Peyer's patch (tissue), 4 donors: ENCODE measurements around the gene SETD2.

ENCODE experiments used
- POLR2A ChIP-seq, 2 donors: fragments of 450-650 bp; IDR thresholded peaks; one replicate each; pipeline ENCODE4 v1.5.1; 2017; ENCODE audit warnings: antibody characterized with exemption in 2 of 2, mild to moderate bottlenecking in 2 of 2, moderate library complexity in 2 of 2
- TF ChIP-seq, protein P1 (sequence below), 6 experiments: fragments of 450-650 bp in 4 of 6; fragments of 200-600 bp in 2 of 6; sonication (generic) in 1 of 6; IDR thresholded peaks; one replicate each; pipeline ENCODE4 v1.5.1; 2017 to 2019; ENCODE audit warnings: antibody characterized with exemption in 6 of 6, mild to moderate bottlenecking in 3 of 6, moderate library complexity in 1 of 6

DNA sequence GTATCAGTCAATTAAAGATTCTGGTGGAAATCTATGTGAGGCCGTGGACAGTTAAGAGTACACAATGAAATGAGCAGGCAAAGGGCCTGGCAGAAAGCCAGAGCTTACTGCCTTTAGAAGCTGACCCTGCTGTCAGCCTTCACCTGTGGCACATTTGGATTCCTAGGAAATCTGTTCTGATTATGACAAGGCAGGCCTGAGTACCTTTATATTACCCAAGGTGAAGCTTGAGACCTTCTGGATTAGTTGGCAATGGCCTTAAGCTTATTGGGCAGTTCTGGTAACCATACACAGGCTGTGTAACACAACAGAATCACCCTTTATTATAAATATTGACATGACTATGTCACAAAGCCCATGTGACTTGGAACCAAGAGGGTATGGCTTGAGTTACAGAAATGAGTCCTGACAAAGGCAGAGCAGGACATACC, 141.3 kb downstream of the SETD2 start:
- TF ChIP-seq, protein P1, sequence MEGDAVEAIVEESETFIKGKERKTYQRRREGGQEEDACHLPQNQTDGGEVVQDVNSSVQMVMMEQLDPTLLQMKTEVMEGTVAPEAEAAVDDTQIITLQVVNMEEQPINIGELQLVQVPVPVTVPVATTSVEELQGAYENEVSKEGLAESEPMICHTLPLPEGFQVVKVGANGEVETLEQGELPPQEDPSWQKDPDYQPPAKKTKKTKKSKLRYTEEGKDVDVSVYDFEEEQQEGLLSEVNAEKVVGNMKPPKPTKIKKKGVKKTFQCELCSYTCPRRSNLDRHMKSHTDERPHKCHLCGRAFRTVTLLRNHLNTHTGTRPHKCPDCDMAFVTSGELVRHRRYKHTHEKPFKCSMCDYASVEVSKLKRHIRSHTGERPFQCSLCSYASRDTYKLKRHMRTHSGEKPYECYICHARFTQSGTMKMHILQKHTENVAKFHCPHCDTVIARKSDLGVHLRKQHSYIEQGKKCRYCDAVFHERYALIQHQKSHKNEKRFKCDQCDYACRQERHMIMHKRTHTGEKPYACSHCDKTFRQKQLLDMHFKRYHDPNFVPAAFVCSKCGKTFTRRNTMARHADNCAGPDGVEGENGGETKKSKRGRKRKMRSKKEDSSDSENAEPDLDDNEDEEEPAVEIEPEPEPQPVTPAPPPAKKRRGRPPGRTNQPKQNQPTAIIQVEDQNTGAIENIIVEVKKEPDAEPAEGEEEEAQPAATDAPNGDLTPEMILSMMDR (IDR thresholded peaks at IDR 0.05) = no peak
- TF ChIP-seq POLR2A (IDR thresholded peaks at IDR 0.05) = no peak
